ENCODE results near the gene SUGCT. TPM values are rescaled to one million over a fixed set of nuclear protein-coding genes. Genes with fewer than 3 reads are reported as not detected.

The SUGCT gene
- total RNA-seq, 1 donor from 2014 or later: 1.6 TPM

- no peak overlapping the region for H3K27ac Mint-ChIP-seq (ENCODE audit: unreplicated experiment)
- peaks cover 1% of the 10 kb centered on the region for H3K27me3 Mint-ChIP-seq (ENCODE audit: unreplicated experiment)
- no peaks in the 10 kb centered on the region for H3K36me3 Mint-ChIP-seq (ENCODE audit: low read depth, unreplicated experiment)
- H3K4me3 Mint-ChIP-seq (ENCODE audit: unreplicated experiment): no peak overlapping the region
- no peaks in the 10 kb centered on the region for H3K9me3 Mint-ChIP-seq (ENCODE audit: unreplicated experiment)
- peaks cover 2% of the 10 kb centered on the region for H3K4me1 Mint-ChIP-seq (ENCODE audit: unreplicated experiment)
- no peak for DNase-seq (ENCODE audit: low spot score)
- no peak for TF ChIP-seq CTCF (IDR thresholded peaks at IDR 0.05; ENCODE audit: unreplicated experiment)
Observed at GRCh38 chr7:40231796-40232195, 97.0 kb downstream of the SUGCT start.

- Mint-ChIP-seq H3K27me3 (ENCODE audit: unreplicated experiment) (peaks cover 1% of the 10 kb centered on the region), H3K36me3 (ENCODE audit: low read depth, unreplicated experiment) (no peaks in the 10 kb centered on the region), H3K27ac (ENCODE audit: unreplicated experiment) (no peak overlapping the region), H3K9me3 (ENCODE audit: unreplicated experiment) (no peaks in the 10 kb centered on the region), H3K4me1 (ENCODE audit: unreplicated experiment) (peaks cover 2% of the 10 kb centered on the region), H3K4me3 (ENCODE audit: unreplicated experiment) (no peak overlapping the region)
- DNase-seq (ENCODE audit: low spot score): peak; percentile 29
- TF ChIP-seq CTCF (IDR thresholded peaks at IDR 0.05; ENCODE audit: unreplicated experiment): peak; percentile 47
Observed at GRCh38 chr7:40232242-40232893, 97.6 kb downstream of the SUGCT start.

- no peaks in the 10 kb centered on the region for H3K9me3 Mint-ChIP-seq (ENCODE audit: unreplicated experiment)
- no peak for DNase-seq (ENCODE audit: low spot score)
- H3K27me3 Mint-ChIP-seq (ENCODE audit: unreplicated experiment): no peaks in the 10 kb centered on the region
Observed at GRCh38 chr7:40234046-40234445, 99.2 kb downstream of the SUGCT start.

GRCh38 chr7:40234666-40235065, 99.9 kb downstream of the SUGCT start:
- no peak for TF ChIP-seq CTCF (IDR thresholded peaks at IDR 0.05; ENCODE audit: unreplicated experiment)
- Mint-ChIP-seq H3K4me3 (ENCODE audit: unreplicated experiment) (no peak overlapping the region), H3K4me1 (ENCODE audit: unreplicated experiment) (peaks cover 2% of the 10 kb centered on the region), H3K27ac (ENCODE audit: unreplicated experiment) (no peak overlapping the region), H3K36me3 (ENCODE audit: low read depth, unreplicated experiment) (no peaks in the 10 kb centered on the region), H3K9me3 (ENCODE audit: unreplicated experiment) (no peaks in the 10 kb centered on the region), H3K27me3 (ENCODE audit: unreplicated experiment) (no peaks in the 10 kb centered on the region)
- DNase-seq (ENCODE audit: low spot score): no peak

More at GRCh38 chr7:40234046-40234445, 99.2 kb downstream of the SUGCT start:
- no peak overlapping the region for H3K27ac Mint-ChIP-seq (ENCODE audit: unreplicated experiment)
- peaks cover 2% of the 10 kb centered on the region for H3K4me1 Mint-ChIP-seq (ENCODE audit: unreplicated experiment)
- H3K36me3 Mint-ChIP-seq (ENCODE audit: low read depth, unreplicated experiment): no peaks in the 10 kb centered on the region
- H3K4me3 Mint-ChIP-seq (ENCODE audit: unreplicated experiment): no peak overlapping the region
- no peak for TF ChIP-seq CTCF (IDR thresholded peaks at IDR 0.05; ENCODE audit: unreplicated experiment)

- Mint-ChIP-seq H3K4me3 (ENCODE audit: unreplicated experiment) (no peak overlapping the region), H3K9me3 (ENCODE audit: unreplicated experiment) (no peaks in the 10 kb centered on the region), H3K4me1 (ENCODE audit: unreplicated experiment) (peaks cover 2% of the 10 kb centered on the region), H3K36me3 (ENCODE audit: low read depth, unreplicated experiment) (no peaks in the 10 kb centered on the region), H3K27ac (ENCODE audit: unreplicated experiment) (no peak overlapping the region), H3K27me3 (ENCODE audit: unreplicated experiment) (no peaks in the 10 kb centered on the region)
- DNase-seq (ENCODE audit: low spot score): no peak
- TF ChIP-seq CTCF (IDR thresholded peaks at IDR 0.05; ENCODE audit: unreplicated experiment): no peak
Observed at GRCh38 chr7:40237731-40238130, 102.9 kb downstream of the SUGCT start.

All from endothelial cell (in vitro differentiated cells).